ENCODE measurements around the gene SIDT2. TPM values are rescaled to one million over a fixed set of nuclear protein-coding genes. Genes with fewer than 3 reads are reported as not detected.
A peak's percentile ranks its signal among the peaks of the same experiment; 100 is the strongest.

Gene SIDT2
- total and polyA plus RNA-seq, 2 of the 8 experiments (the other 6 are each of a cell fraction or from before 2014, with no cell fraction given): 18.5 to 21.1 TPM

- WGBS, 2 experiments (ENCODE audit: extremely low coverage in 1 of 2, insufficient coverage in 1 of 2, insufficient read length in 1 of 2, insufficient replicate concordance in 2 of 2, low coverage in 1 of 2, low lambda C conversion rate in 2 of 2, missing lambda C conversion rate in 1 of 2): 2% methylated on average over 25 of the region's 48 CpGs; no CpG with 5 or more reads in 1 of the 2 experiments
- H3K27ac ChIP-seq (ENCODE audit: low read depth, low read length): peak within 1 kb of the TSS; percentile 92
- H3K36me3 ChIP-seq (ENCODE audit: control insufficient read depth in 2 of 4, insufficient read depth in 4 of 4, low read length in 3 of 4): peaks cover 2 to 32% (median 3%) of the 10 kb centered on the region in 4 experiments; a peak in 6 of 8 replicates
- peaks cover 43 to 46% of the 10 kb centered on the region in 2 experiments for H3K79me2 ChIP-seq (ENCODE audit: control insufficient read depth in 1 of 2, insufficient read depth in 2 of 2, low read length in 2 of 2)
- H3K4me2 ChIP-seq (ENCODE audit: insufficient read depth in 1 of 2, low read depth in 2 of 2, low read length in 2 of 2): peak within 1 kb of the TSS; percentile 91 to 100
- peak within 1 kb of the TSS; percentile 89; the same call in 1 of the 2 replicates for H2BK15ac ChIP-seq (ENCODE audit: low read length)
- peak within 1 kb of the TSS; percentile 100 for H3K18ac ChIP-seq (ENCODE audit: extremely low read depth, low read length)
- H3K9me3 ChIP-seq (ENCODE audit: insufficient read depth in 2 of 2, low read depth in 1 of 2, low read length in 1 of 2): no peaks in the 10 kb centered on the region
- H2BK20ac ChIP-seq (ENCODE audit: low read length): no peak within 1 kb of the TSS
- peak within 1 kb of the TSS; percentile 36 for H3K56ac ChIP-seq (replicated peaks; ENCODE audit: insufficient read length, low read depth, low read length)
- no peaks in the 10 kb centered on the region for H3K27me3 ChIP-seq (replicated peaks in 1 of 4; ENCODE audit: control insufficient read depth in 3 of 4, extremely low read depth in 1 of 4, insufficient read depth in 3 of 4, low read length in 3 of 4)
- H3K79me1 ChIP-seq (ENCODE audit: low read depth, low read length): peaks cover 2% of the 10 kb centered on the region
- H2AK5ac ChIP-seq (ENCODE audit: low read depth, low read length): peak within 1 kb of the TSS; percentile 82; the same call in 1 of the 2 replicates
- no peak within 1 kb of the TSS for H2BK120ac ChIP-seq (replicated peaks; ENCODE audit: low read depth, low read length)
- peak within 1 kb of the TSS; percentile 99 for H4K5ac ChIP-seq (ENCODE audit: insufficient read length, low read depth, low read length)
- H3K14ac ChIP-seq (ENCODE audit: insufficient read length): no peak within 1 kb of the TSS
- H4K91ac ChIP-seq (replicated peaks; ENCODE audit: insufficient read length, low read length): peak within 1 kb of the TSS; percentile 72
- DNase-seq (ENCODE audit: low read depth in 1 of 2, low spot score in 2 of 2) (peak; percentile 76 to 97), FAIRE-seq (no peak)
- H2BK12ac ChIP-seq (ENCODE audit: low read depth, low read length): peak within 1 kb of the TSS; percentile 85; the same call in 1 of the 2 replicates
- H2AFZ ChIP-seq (ENCODE audit: low read length): peak within 1 kb of the TSS; percentile 99
- H2BK5ac ChIP-seq (ENCODE audit: low read depth, low read length): peak within 1 kb of the TSS; percentile 93
- peak within 1 kb of the TSS; percentile 97 for H4K8ac ChIP-seq (ENCODE audit: extremely low read depth, insufficient read depth, low read length)
- POLR2A ChIA-PET (ENCODE audit: partially characterized antibody): interaction anchor here (0.6 to 4.1 kb wide), 36 partner anchors 10 to 565 kb away, joined by 3 to 30 read pairs (median 4); partner anchors contain the start of genes APOA1, PCSK7, RNF214 and SIDT2
- H3K4me1 ChIP-seq (replicated peaks in 1 of 4; ENCODE audit: control insufficient read depth in 3 of 4, insufficient read depth in 4 of 4, low read length in 3 of 4): peaks cover 0 to 11% (median 6%) of the 10 kb centered on the region in 4 experiments; a peak in 5 of 7 replicates
- H3K23me2 ChIP-seq (ENCODE audit: low read depth, low read length): peaks cover 15% of the 10 kb centered on the region
- H3K23ac ChIP-seq (ENCODE audit: insufficient read length): peak within 1 kb of the TSS; percentile 7
- peak within 1 kb of the TSS; percentile 81 for H3K4ac ChIP-seq (replicated peaks; ENCODE audit: insufficient read length, low read depth, low read length)
- CTCF ChIA-PET (ENCODE audit: partially characterized antibody): interaction anchor here (0.6 to 2.7 kb wide), 9 partner anchors 11 to 83 kb away, joined by 3 to 11 read pairs (median 3); partner anchors contain the start of gene SIDT2
- H3K9ac ChIP-seq (replicated peaks in 1 of 4; ENCODE audit: extremely low read depth in 1 of 4, low read depth in 3 of 4, low read length in 3 of 4): peak within 1 kb of the TSS; percentile 85 to 93 (median 86)
- peak within 1 kb of the TSS; percentile 88 to 99 (median 92) for H3K4me3 ChIP-seq (ENCODE audit: extremely low read depth in 1 of 4, insufficient read depth in 2 of 4, low read depth in 3 of 4, low read length in 4 of 4)
- peaks cover 6 to 9% of the 10 kb centered on the region in 2 experiments for H4K20me1 ChIP-seq (replicated peaks in 1 of 2; ENCODE audit: control insufficient read depth in 1 of 2, insufficient read depth in 2 of 2, low read length in 2 of 2)
- TF ChIP-seq NANOG (IDR thresholded peaks at IDR 0.05; ENCODE audit: insufficient read depth, low read depth, low read length, poor library complexity, severe bottlenecking) (no peak), CREB1 (IDR thresholded peaks at IDR 0.05) (peak; percentile 15; the same call in 1 of the 2 replicates), FOSL1 (IDR thresholded peaks at IDR 0.05; ENCODE audit: insufficient read depth, low read depth, low read length) (no peak), JUND (IDR thresholded peaks at IDR 0.05; ENCODE audit: low read length) (no peak), BRCA1 (IDR thresholded peaks at IDR 0.05; ENCODE audit: low read depth, low read length) (no peak), SP1 (IDR thresholded peaks at IDR 0.05; ENCODE audit: low read depth, low read length) (0 out of 2 replicates have a peak, but pooled peaks have one; percentile 39), MAFK (IDR thresholded peaks at IDR 0.05; ENCODE audit: low read depth, low read length) (no peak), RAD21 (IDR thresholded peaks at IDR 0.05 in 1 of 2, conservative IDR thresholded peaks at IDR 0.05 in 1 of 2; ENCODE audit: low read depth in 2 of 2, low read length in 2 of 2) (no peak), PHF8 (conservative IDR thresholded peaks at IDR 0.05; ENCODE audit: low read depth, low read length) (peak; percentile 91), HDAC2 (IDR thresholded peaks at IDR 0.05; ENCODE audit: borderline replicate concordance in 1 of 2, low read depth in 2 of 2, low read length in 2 of 2) (no peak), CTBP2 (IDR thresholded peaks at IDR 0.05; ENCODE audit: borderline replicate concordance, insufficient read depth, insufficient read length, low read length) (no peak)
These were observed 34.6 kb upstream of the SIDT2 start, which contains the start of gene PAFAH1B2 for GRCh38 chr11:117143871-117144476. Gene PAFAH1B2 (plus strand): TSS chr11:117144287. CDS start chr11:117152448, 8,161 bp downstream.

All from H1 (cell line).